Osteoblast (primary cell): ENCODE measurements around the gene ATL2. TPM values are rescaled to one million over a fixed set of nuclear protein-coding genes. Genes with fewer than 3 reads are reported as not detected.
A peak's percentile ranks its signal among the peaks of the same experiment; 100 is the strongest.

Source experiments
- DNase-seq: peaks from one replicate; pipeline ENCODE4 v3.0.0; 2011; ENCODE audit warnings: low spot score, mixed read lengths; ENCODE audit not compliant: insufficient read length; ENCODE audit errors: missing footprints
- H2AFZ ChIP-seq: 2 replicates; pipeline ENCODE4 v1.6.0; 2011; ENCODE audit warnings: mild to moderate bottlenecking, low read length
- H3K27ac ChIP-seq: 2 replicates; pipeline ENCODE4 v1.5.1; 2011; ENCODE audit warnings: mild to moderate bottlenecking, low read depth, low read length, moderate library complexity
- H3K27me3 ChIP-seq: 2 replicates; pipeline ENCODE4 v1.6.0; 2012; ENCODE audit warnings: mild to moderate bottlenecking, control low read depth, inconsistent platforms, low read length, moderate library complexity; ENCODE audit not compliant: insufficient read depth
- H3K36me3 ChIP-seq: 2 replicates; pipeline ENCODE4 v1.5.1; 2011; ENCODE audit warnings: mild to moderate bottlenecking, low read length, control low read depth, moderate library complexity; ENCODE audit not compliant: insufficient read depth
- H3K4me1 ChIP-seq: 2 replicates; pipeline ENCODE4 v1.5.1; 2011; ENCODE audit warnings: mild to moderate bottlenecking, low read length, control low read depth, moderate library complexity; ENCODE audit not compliant: insufficient read depth
- H3K4me2 ChIP-seq: 2 replicates; pipeline ENCODE4 v1.6.0; 2011; ENCODE audit warnings: mild to moderate bottlenecking, low read length; ENCODE audit not compliant: insufficient read depth
- H3K4me3 ChIP-seq: fragments of 200-600 bp; sonication (generic); 3 replicates; pipeline ENCODE4 v1.5.1; 2012; ENCODE audit warnings: mild to moderate bottlenecking, low read length, inconsistent platforms; ENCODE audit not compliant: insufficient read depth
- H3K79me2 ChIP-seq: 2 replicates; pipeline ENCODE4 v1.6.0; 2012; ENCODE audit warnings: mild to moderate bottlenecking, low read length, control low read depth, inconsistent platforms; ENCODE audit not compliant: insufficient read depth
- H3K9me3 ChIP-seq: 2 replicates; pipeline ENCODE4 v1.5.1; 2011; ENCODE audit warnings: low read depth, low read length, control low read depth
- H4K20me1 ChIP-seq: 2 replicates; pipeline ENCODE4 v1.6.0; 2012; ENCODE audit warnings: mild to moderate bottlenecking, low read length, control low read depth; ENCODE audit not compliant: insufficient read depth
- CTCF ChIP-seq: IDR thresholded peaks from 2 replicates; pipeline ENCODE4 v1.5.1; 2011; ENCODE audit warnings: mild to moderate bottlenecking, low read depth, low read length, moderate library complexity; ENCODE audit errors: extremely low read depth
- total RNA-seq: library from RNA; depleted of rRNA; stranded (reverse); fragments of >200 nt; gene quantifications from 2 replicates; pipeline ENCODE4 v1.2.3, GENCODE V29; 2012

Gene ATL2
- total RNA-seq, 1 donor = 64.4 TPM

DNA sequence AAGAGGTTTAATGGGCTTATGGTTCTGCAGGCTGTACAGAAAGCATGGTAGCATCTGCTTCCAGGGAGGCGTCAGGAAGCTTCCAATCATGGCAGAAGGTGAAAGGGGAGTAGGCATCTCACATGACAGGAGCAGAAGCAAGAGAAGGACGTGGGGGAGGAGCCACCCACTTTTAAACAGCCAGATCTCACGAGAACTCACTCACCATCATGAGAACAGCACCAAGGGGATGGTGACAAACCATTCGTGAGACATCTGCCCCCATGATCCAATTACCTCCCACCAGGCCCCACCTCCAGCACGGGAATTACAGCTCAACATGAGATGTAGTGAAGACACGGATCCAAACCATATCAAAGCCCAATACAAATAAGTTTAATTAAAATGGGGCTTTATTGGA is 113.8 kb downstream of the ATL2 start:
- no peaks in the 10 kb centered on the region for H4K20me1 ChIP-seq
- H3K79me2 ChIP-seq = no peaks in the 10 kb centered on the region
- peaks cover 8% of the 10 kb centered on the region for H3K4me1 ChIP-seq
- no peak overlapping the region for H3K27ac ChIP-seq
- no peak overlapping the region for H3K4me2 ChIP-seq
- no peaks in the 10 kb centered on the region for H3K9me3 ChIP-seq
- H2AFZ ChIP-seq = no peak overlapping the region
- no peak for DNase-seq
- TF ChIP-seq CTCF = no peak
- no peak overlapping the region for H3K4me3 ChIP-seq
- H3K36me3 ChIP-seq = no peaks in the 10 kb centered on the region
- H3K27me3 ChIP-seq = no peaks in the 10 kb centered on the region

DNA sequence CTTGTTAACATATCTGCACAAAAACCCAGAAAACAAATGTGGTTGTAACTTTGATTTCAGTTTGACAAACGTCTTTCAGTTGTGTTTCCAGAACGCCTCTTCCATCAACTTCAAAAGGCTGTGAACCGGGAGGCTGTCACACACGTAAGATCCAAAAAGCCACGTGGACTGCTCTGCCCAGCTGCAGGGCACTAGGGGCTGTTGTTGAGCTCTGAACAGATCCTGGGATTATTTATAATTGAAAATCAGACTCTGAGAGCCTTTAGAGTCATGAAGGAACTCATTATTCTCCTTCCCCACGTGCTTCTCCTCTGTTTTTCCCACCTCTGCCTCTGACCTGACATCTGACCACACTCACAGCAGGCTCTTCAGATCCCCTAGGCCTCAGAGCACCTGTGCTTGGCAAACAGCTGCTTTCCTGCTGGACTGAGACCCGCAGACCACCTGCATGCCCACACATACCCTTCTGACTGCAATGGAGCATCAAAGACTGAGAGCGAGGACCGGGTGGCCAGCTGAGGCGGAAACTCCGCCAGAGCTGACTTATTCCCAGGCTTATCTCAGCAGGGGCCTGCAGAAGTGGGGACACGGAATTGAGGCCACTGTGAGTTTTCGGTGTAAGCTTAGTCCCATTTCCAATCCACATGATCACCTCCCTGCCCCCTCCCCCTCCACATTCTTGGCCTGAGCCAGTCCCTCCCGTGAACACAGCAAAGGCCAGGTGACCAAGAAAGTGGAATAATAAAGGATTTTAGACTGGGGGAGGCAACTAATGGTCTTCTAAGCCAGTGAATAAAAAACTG is 114.8 kb downstream of the ATL2 start:
- no peak for DNase-seq
- no peaks in the 10 kb centered on the region for H3K27me3 ChIP-seq
- no peaks in the 10 kb centered on the region for H4K20me1 ChIP-seq
- no peaks in the 10 kb centered on the region for H3K9me3 ChIP-seq
- no peaks in the 10 kb centered on the region for H3K79me2 ChIP-seq
- no peak overlapping the region for H3K4me2 ChIP-seq
- H3K4me3 ChIP-seq = no peak overlapping the region
- no peak overlapping the region for H2AFZ ChIP-seq
- no peaks in the 10 kb centered on the region for H3K36me3 ChIP-seq
- TF ChIP-seq CTCF = no peak
- H3K27ac ChIP-seq = no peak overlapping the region
- H3K4me1 ChIP-seq = peaks cover 5% of the 10 kb centered on the region

GRCh38 chr2:38261569-38262068 is 115.5 kb downstream of the ATL2 start:
- Histone ChIP-seq H3K9me3 (no peaks in the 10 kb centered on the region), H3K4me1 (peaks cover 5% of the 10 kb centered on the region), H3K36me3 (no peaks in the 10 kb centered on the region), H3K4me2 (no peak overlapping the region), H3K4me3 (no peak overlapping the region), H4K20me1 (no peaks in the 10 kb centered on the region), H3K79me2 (no peaks in the 10 kb centered on the region), H2AFZ (no peak overlapping the region), H3K27ac (no peak overlapping the region), H3K27me3 (no peaks in the 10 kb centered on the region)
- no peak for DNase-seq
- TF ChIP-seq CTCF = no peak

GRCh38 chr2:38260972-38261371 is 116.1 kb downstream of the ATL2 start:
- H3K4me1 ChIP-seq = peaks cover 5% of the 10 kb centered on the region
- H3K27ac ChIP-seq = peak overlapping the region; percentile 22
- H4K20me1 ChIP-seq = no peaks in the 10 kb centered on the region
- TF ChIP-seq CTCF = no peak
- no peaks in the 10 kb centered on the region for H3K79me2 ChIP-seq
- peak overlapping the region; percentile 86 for H3K4me2 ChIP-seq
- H3K27me3 ChIP-seq = no peaks in the 10 kb centered on the region
- H3K9me3 ChIP-seq = no peaks in the 10 kb centered on the region
- H3K36me3 ChIP-seq = no peaks in the 10 kb centered on the region
- H3K4me3 ChIP-seq = peak overlapping the region; percentile 72
- no peak for DNase-seq
- H2AFZ ChIP-seq = peak overlapping the region; percentile 88
